Transverse colon (tissue), 4 donors: ENCODE data around the gene ACP2. TPM values are rescaled to one million over a fixed set of nuclear protein-coding genes. Genes with fewer than 3 reads are reported as not detected.

Experiments used
- DNase-seq: peaks from one replicate; pipeline ENCODE4 v3.0.0-alpha.2; 2019
- H3K27ac ChIP-seq, 4 donors: fragments of 200-600 bp; sonication (generic); 2 replicates each; pipeline ENCODE4 v1.5.1; 2016 to 2018; ENCODE audit warnings: inconsistent platforms in 4 of 4
- H3K27me3 ChIP-seq: fragments of 200-600 bp; sonication (generic); 2 replicates; pipeline ENCODE4 v1.5.1; 2017; ENCODE audit warnings: inconsistent platforms
- H3K36me3 ChIP-seq, 4 donors: fragments of 200-600 bp; sonication (generic); 2 replicates each; pipeline ENCODE4 v1.5.1; 2017 to 2019; ENCODE audit warnings: inconsistent platforms in 4 of 4
- H3K4me1 ChIP-seq, 4 donors: fragments of 200-600 bp; sonication (generic); 2 replicates each; pipeline ENCODE4 v1.5.1; 2017 to 2020; ENCODE audit warnings: inconsistent platforms in 4 of 4
- H3K4me3 ChIP-seq, 4 donors: fragments of 200-600 bp; sonication (generic); 1 replicate in 1 of 4; 2 replicates in 3 of 4; pipeline versions ENCODE4 v1.5.1 to v1.6.1; 2017 to 2019; ENCODE audit warnings: inconsistent platforms in 4 of 4
- H3K9me3 ChIP-seq, 2 donors: fragments of 200-600 bp; sonication (generic); 2 replicates each; pipeline ENCODE4 v1.5.1; 2017 to 2019; ENCODE audit warnings: inconsistent platforms in 2 of 2
- CTCF ChIP-seq, 5 experiments: fragments of 200-600 bp in 3 of 5; fragments of 450-650 bp in 2 of 5; sonication (generic) in 3 of 5; IDR thresholded peaks; 1 replicate in 2 of 5; 2 replicates in 3 of 5; pipeline ENCODE4 v1.5.1; 2016 to 2017; ENCODE audit warnings: antibody characterized with exemption in 5 of 5, inconsistent platforms in 3 of 5, mild to moderate bottlenecking in 2 of 5, moderate library complexity in 1 of 5
- EP300 ChIP-seq: sonication (generic); formaldehyde crosslinking; IDR thresholded peaks from one replicate; pipeline ENCODE4 v1.6.1; 2017; ENCODE audit warnings: antibody characterized with exemption, low read depth
- POLR2A ChIP-seq: fragments of 450-650 bp; IDR thresholded peaks from one replicate; pipeline ENCODE4 v1.6.1; 2016; ENCODE audit warnings: antibody characterized with exemption, mild to moderate bottlenecking, moderate library complexity
- POLR2AphosphoS5 ChIP-seq, 3 donors: sonication (generic); formaldehyde crosslinking; IDR thresholded peaks; one replicate each; pipeline ENCODE4 v1.6.1; 2016; ENCODE audit warnings: antibody characterized with exemption in 3 of 3
- WGBS, 2 donors: methylation state at CpG; one replicate each; pipeline ENCODE4 v1.1.5; 2018; ENCODE audit warnings: low coverage in 1 of 2; 5-methylcytosine and 5-hydroxymethylcytosine counted together
- in situ Hi-C, 4 donors: fragments of 200-750 bp; cut with MboI; loops; one replicate each; pipeline versions ENCODE4 v1.15.0 to v1.15.1; 2017; ENCODE audit warnings: low sequenced_read_pairs in 3 of 4, low pct_ligation_motif_present in 1 of 4, low pct_unique_long_range_greater_than_20kb in 1 of 4
- intact Hi-C: fragments of 100-400 bp; cut with DNase I; formaldehyde crosslinking; loops from one replicate; pipeline ENCODE4 v1.15.1; 2023; ENCODE audit warnings: low total_unique reads
- total RNA-seq, 4 donors: library from RNA; depleted of rRNA; stranded (reverse); fragments of >200 nt; gene quantifications; one replicate each; pipeline ENCODE4 v1.1.0, GENCODE V29; 2016

ACP2 gene
- total RNA-seq, 4 donors from 2014 or later: 66.3 to 120 (median 88.9) TPM

GRCh38 chr11:47234669-47235100, 13.9 kb downstream of the ACP2 start:
- no peaks in the 10 kb centered on the region for H3K9me3 ChIP-seq
- peaks cover 0 to 7% (median 3%) of the 10 kb centered on the region in 4 donors for H3K4me1 ChIP-seq
- in situ Hi-C loops: no loop called here
- no peak overlapping the region for H3K4me3 ChIP-seq
- peaks cover 0 to 7% (median 0%) of the 10 kb centered on the region in 4 donors for H3K36me3 ChIP-seq
- intact Hi-C loops: loop anchor here (10.0 kb wide), 1 partner anchor 60 kb away; the partner anchor contains the start of gene ARFGAP2
- WGBS, 2 donors: 28 to 34% methylated on average over 4 to 12 of the region's 12 CpGs
- TF ChIP-seq CTCF (IDR thresholded peaks at IDR 0.05) (no peak), EP300 (no peak), POLR2A (no peak), POLR2AphosphoS5 (IDR thresholded peaks at IDR 0.05) (no peak)
- H3K27me3 ChIP-seq: no peaks in the 10 kb centered on the region
- DNase-seq: peak; percentile 65
- peak overlapping the region in 3 of 4 donors; percentile 29 to 38 (median 34) for H3K27ac ChIP-seq

- 50% methylated on average over 11 of the region's 11 CpGs; no CpG with 5 or more reads in 1 of the 2 donors for WGBS, 2 donors
- Histone ChIP-seq H3K4me3 (no peak overlapping the region), H3K27ac (peak overlapping the region; percentile 22 to 38 (median 32)), H3K4me1 (peaks cover 0 to 7% (median 3%) of the 10 kb centered on the region in 4 donors), H3K9me3 (no peaks in the 10 kb centered on the region), H3K36me3 (peaks cover 0 to 2% (median 0%) of the 10 kb centered on the region in 4 donors), H3K27me3 (no peaks in the 10 kb centered on the region)
- in situ Hi-C loops: no loop called here
- no peak for TF ChIP-seq EP300
- TF ChIP-seq POLR2A: no peak
- TF ChIP-seq POLR2AphosphoS5 (IDR thresholded peaks at IDR 0.05): no peak
- peak in 2 of 5 experiments; percentile 18 for TF ChIP-seq CTCF (IDR thresholded peaks at IDR 0.05)
- DNase-seq: peak; percentile 24
- intact Hi-C loops: loop anchor here (10.0 kb wide), 1 partner anchor 59 kb away; the partner anchor contains the start of gene ARFGAP2
These were observed 14.5 kb downstream of the ACP2 start for GRCh38 chr11:47233989-47234668.

DNA sequence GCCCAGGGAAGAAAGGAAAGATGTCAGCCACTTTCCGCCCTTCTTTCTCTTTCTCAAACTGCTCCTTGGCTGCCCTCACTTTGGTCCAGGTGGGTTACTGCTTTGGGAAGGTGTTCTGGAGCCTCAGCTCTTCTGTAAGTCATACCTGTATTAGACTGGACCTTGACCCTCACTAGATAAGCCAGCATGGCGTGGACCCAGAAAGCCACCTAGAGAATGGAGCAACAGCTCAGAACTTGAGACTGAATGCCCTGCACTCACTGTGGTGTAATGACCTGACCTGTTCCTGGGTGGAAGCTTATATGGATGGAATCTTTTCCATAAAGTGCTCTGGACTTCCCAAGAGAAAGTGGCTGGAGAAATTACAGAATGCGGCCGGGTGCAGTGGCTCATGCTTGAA, 15.6 kb downstream of the ACP2 start:
- H3K4me1 ChIP-seq: peaks cover 0 to 7% (median 3%) of the 10 kb centered on the region in 4 donors

More for the DNA sequence above, 15.6 kb downstream of the ACP2 start:
- intact Hi-C loops: loop anchor here (10.0 kb wide), 1 partner anchor 58 kb away; the partner anchor contains the start of gene ARFGAP2
- Histone ChIP-seq H3K27me3 (no peaks in the 10 kb centered on the region), H3K36me3 (no peaks in the 10 kb centered on the region), H3K4me3 (no peak overlapping the region), H3K27ac (no peak overlapping the region), H3K9me3 (no peaks in the 10 kb centered on the region)
- in situ Hi-C loops: no loop called here
- 94 to 100% methylated on average over 1 to 4 of the region's 4 CpGs for WGBS, 2 donors
- no peak for DNase-seq
- TF ChIP-seq POLR2AphosphoS5 (IDR thresholded peaks at IDR 0.05) (no peak), EP300 (no peak), POLR2A (no peak), CTCF (IDR thresholded peaks at IDR 0.05) (no peak)
